ENCODE measurements around the gene ERBB2. TPM values are rescaled to one million over a fixed set of nuclear protein-coding genes. Genes with fewer than 3 reads are reported as not detected.

The ERBB2 gene
- total and polyA plus RNA-seq, 2 of the 13 experiments (the other 11 are each of a cell fraction or from before 2014, with no cell fraction given), result 57.7 to 64.1 TPM

- TF ChIP-seq MLXIP (CRISPR knock-in tag; IDR thresholded peaks at IDR 0.05; ENCODE audit: borderline replicate concordance) (no peak), ZNF331 (CRISPR knock-in tag; IDR thresholded peaks at IDR 0.05) (no peak; the same call in 1 of the 2 replicates), ZNF12 (CRISPR knock-in tag; IDR thresholded peaks at IDR 0.05) (peak; percentile 45; the same call in 1 of the 2 replicates), ZNF292 (CRISPR knock-in tag; IDR thresholded peaks at IDR 0.05; ENCODE audit: borderline replicate concordance, low read depth) (peak; percentile 45; the same call in 1 of the 2 replicates), ZFP36L2 (CRISPR knock-in tag; IDR thresholded peaks at IDR 0.05) (peak; percentile 25; the same call in 1 of the 2 replicates), EEA1 (CRISPR knock-in tag; IDR thresholded peaks at IDR 0.05; ENCODE audit: borderline replicate concordance) (no peak), ZNF501 (CRISPR knock-in tag; IDR thresholded peaks at IDR 0.05) (peak; percentile 74; the same call in 1 of the 2 replicates), MBNL3 (CRISPR knock-in tag; conservative IDR thresholded peaks at IDR 0.05) (no peak), ZNF205 (CRISPR knock-in tag; IDR thresholded peaks at IDR 0.05) (no peak), SRSF4 (IDR thresholded peaks at IDR 0.05; ENCODE audit: low read depth, low read length, poor library complexity, severe bottlenecking) (no peak), MYC (CRISPR knock-in tag; IDR thresholded peaks at IDR 0.05; ENCODE audit: borderline replicate concordance) (peak; percentile 88), ZNF891 (CRISPR knock-in tag; IDR thresholded peaks at IDR 0.05) (no peak), DZIP1 (CRISPR knock-in tag; IDR thresholded peaks at IDR 0.05) (no peak), TBP (CRISPR knock-in tag; IDR thresholded peaks at IDR 0.05) (peak; percentile 39; the same call in 1 of the 2 replicates), RBM39 (IDR thresholded peaks at IDR 0.05; ENCODE audit: low read depth, low read length, poor library complexity, severe bottlenecking) (peak; percentile 34), HMGA1 (CRISPR knock-in tag; conservative IDR thresholded peaks at IDR 0.05) (no peak), ZNF382 (CRISPR knock-in tag; IDR thresholded peaks at IDR 0.05; ENCODE audit: borderline replicate concordance) (no peak), ARID2 (CRISPR knock-in tag; IDR thresholded peaks at IDR 0.05; ENCODE audit: borderline replicate concordance) (no peak), ZBTB38 (CRISPR knock-in tag; IDR thresholded peaks at IDR 0.05) (peak; percentile 68), TBX3 (IDR thresholded peaks at IDR 0.05; ENCODE audit: borderline replicate concordance) (peak; percentile 33; the same call in 1 of the 2 replicates), MATR3 (CRISPR knock-in tag; IDR thresholded peaks at IDR 0.05) (no peak), ZNF619 (CRISPR knock-in tag; IDR thresholded peaks at IDR 0.05) (no peak), POGZ (CRISPR knock-in tag; IDR thresholded peaks at IDR 0.05) (peak; percentile 54), ONECUT2 (CRISPR knock-in tag; IDR thresholded peaks at IDR 0.05) (0 out of 2 replicates have a peak, but pooled peaks have one; percentile 37)
Measured at GRCh38 chr17:39738983-39739884, 39.4 kb downstream of the ERBB2 start (continued).
